ENCODE data around the gene KRT10. TPM values are rescaled to one million over a fixed set of nuclear protein-coding genes. Genes with fewer than 3 reads are reported as not detected.

KRT10 gene
- total RNA-seq, 1 experiment from 2014 or later: 28.4 TPM

- H3K79me1 ChIP-seq (ENCODE audit: insufficient read depth, low read depth, low read length, poor library complexity, severe bottlenecking): no peaks in the 10 kb centered on the region
These were observed 1.8 kb upstream of the KRT10 start for GRCh38 chr17:40824015-40824832.

More at GRCh38 chr17:40824015-40824832, 1.8 kb upstream of the KRT10 start:
- H2AK5ac ChIP-seq (ENCODE audit: insufficient read length, low read length): no peak overlapping the region
- H3K4me3 Mint-ChIP-seq: no peak overlapping the region
- no peaks in the 10 kb centered on the region for H4K20me1 ChIP-seq (ENCODE audit: control insufficient read depth, insufficient read depth, insufficient read length)
- no peaks in the 10 kb centered on the region for H3K9me3 ChIP-seq (ENCODE audit: control insufficient read depth, low read depth, low read length)
- H4K8ac ChIP-seq (replicated peaks; ENCODE audit: insufficient read length, low read depth, low read length): no peak overlapping the region
- no peak overlapping the region for H3K4me2 ChIP-seq (ENCODE audit: insufficient read depth, insufficient read length, low read length)
- H3K27me3 Mint-ChIP-seq (ENCODE audit: low read depth): peaks cover 97% of the 10 kb centered on the region
- H2BK12ac ChIP-seq (ENCODE audit: insufficient read length, low read depth, low read length): no peak overlapping the region
- H3K18ac ChIP-seq (ENCODE audit: insufficient read length, low read depth, low read length): no peak overlapping the region
- H3K4me1 Mint-ChIP-seq: peaks cover 0 to 12% of the 10 kb centered on the region in 2 experiments; a peak in 2 of 4 replicates
- no peak overlapping the region for H3K27ac ChIP-seq (ENCODE audit: insufficient read length, low read depth, low read length)
- TF ChIP-seq CTCF (conservative IDR thresholded peaks at IDR 0.05): no peak
- no peaks in the 10 kb centered on the region for H3K9me3 Mint-ChIP-seq
- no peak overlapping the region for H3K56ac ChIP-seq (ENCODE audit: insufficient read length, low read depth, low read length)
- H3K23me2 ChIP-seq (ENCODE audit: insufficient read length, low read depth, low read length, poor library complexity, severe bottlenecking): no peaks in the 10 kb centered on the region
- H4K91ac ChIP-seq (ENCODE audit: insufficient read length, low read depth, low read length): no peak overlapping the region
- H2BK15ac ChIP-seq (ENCODE audit: low read depth, low read length): no peak overlapping the region
- H3K27me3 ChIP-seq (ENCODE audit: insufficient read depth, low read length): no peaks in the 10 kb centered on the region; the same call in 1 of the 2 replicates
- H3K79me2 ChIP-seq (ENCODE audit: insufficient read depth, low read length): no peaks in the 10 kb centered on the region
- no peak overlapping the region for H2BK120ac ChIP-seq (ENCODE audit: low read depth, low read length, poor library complexity, severe bottlenecking)
- no peak overlapping the region for H3K27ac Mint-ChIP-seq
- no peaks in the 10 kb centered on the region for H3K4me1 ChIP-seq (ENCODE audit: insufficient read depth, low read length)
- no peak overlapping the region for H2BK5ac ChIP-seq (ENCODE audit: insufficient read length, low read length)
- no peak overlapping the region for H3K23ac ChIP-seq (ENCODE audit: insufficient read length, low read depth, low read length)
- no peak overlapping the region for H3K14ac ChIP-seq (ENCODE audit: insufficient read depth, low read length)
- DNase-seq: no peak
- H3K36me3 Mint-ChIP-seq (ENCODE audit: insufficient read depth in 1 of 3, low read depth in 3 of 3): 0 out of 7 replicates have a peak, but pooled peaks cover 0 to 5% (median 0%) of the 10 kb centered on the region in 3 experiments
- H3K9ac ChIP-seq (ENCODE audit: extremely low read depth, insufficient read length, low read length): no peak overlapping the region
- no CpG with 5 or more reads among the region's 1 CpG for WGBS (ENCODE audit: extremely low coverage, insufficient read length, low lambda C conversion rate)
- no peak overlapping the region for H2BK20ac ChIP-seq (ENCODE audit: low read depth, low read length, poor library complexity, severe bottlenecking)
- no peak overlapping the region for H4K5ac ChIP-seq (ENCODE audit: insufficient read length, low read depth, low read length)
- no peak overlapping the region for H3K4ac ChIP-seq (ENCODE audit: low read depth, low read length)
- H3T11ph ChIP-seq (ENCODE audit: low read length): no peak overlapping the region
- no peak overlapping the region for H2AFZ ChIP-seq (ENCODE audit: low read length)

Data from H9 (cell line).